H9 (cell line): ENCODE results near the gene NCAPH2. TPM values are rescaled to one million over a fixed set of nuclear protein-coding genes. Genes with fewer than 3 reads are reported as not detected.

Source experiments
- DNase-seq: peaks from one replicate; pipeline ENCODE4 v3.0.0-alpha.2; 2017
- H2AFZ ChIP-seq: one replicate; pipeline ENCODE4 v1.6.1; 2013; ENCODE audit warnings: mild to moderate bottlenecking, low read length, control low read depth, moderate library complexity
- H2AK5ac ChIP-seq: 2 replicates; pipeline ENCODE4 v1.6.1; 2013; ENCODE audit warnings: low read length, control low read depth, mixed read lengths; ENCODE audit not compliant: insufficient read length
- H2BK120ac ChIP-seq: one replicate; pipeline ENCODE4 v1.6.1; 2013; ENCODE audit warnings: low read depth, mild to moderate bottlenecking, low read length, control low read depth, inconsistent platforms; ENCODE audit not compliant: poor library complexity, severe bottlenecking
- H2BK12ac ChIP-seq: 2 replicates; pipeline ENCODE4 v1.6.1; 2013; ENCODE audit warnings: low read length, control low read depth, mixed read lengths, low read depth; ENCODE audit not compliant: insufficient read length
- H2BK15ac ChIP-seq: 2 replicates; pipeline ENCODE4 v1.6.1; 2013; ENCODE audit warnings: low read depth, low read length, control low read depth
- H2BK20ac ChIP-seq: one replicate; pipeline ENCODE4 v1.6.1; 2013; ENCODE audit warnings: low read depth, mild to moderate bottlenecking, low read length, control low read depth, inconsistent platforms; ENCODE audit not compliant: poor library complexity, severe bottlenecking
- H2BK5ac ChIP-seq: 2 replicates; pipeline ENCODE4 v1.6.1; 2013; ENCODE audit warnings: low read length, control low read depth, mixed read lengths; ENCODE audit not compliant: insufficient read length
- H3K14ac ChIP-seq: 2 replicates; pipeline ENCODE4 v1.6.1; 2013; ENCODE audit warnings: low read length, control low read depth; ENCODE audit not compliant: insufficient read depth
- H3K18ac ChIP-seq: 2 replicates; pipeline ENCODE4 v1.6.1; 2013; ENCODE audit warnings: low read depth, mild to moderate bottlenecking, mixed read lengths, low read length, control low read depth; ENCODE audit not compliant: insufficient read length
- H3K23ac ChIP-seq: 2 replicates; pipeline ENCODE4 v1.6.1; 2013; ENCODE audit warnings: low read length, control low read depth, mixed read lengths, low read depth; ENCODE audit not compliant: insufficient read length
- H3K23me2 ChIP-seq: 2 replicates; pipeline ENCODE4 v1.6.1; 2013; ENCODE audit warnings: low read depth, mild to moderate bottlenecking, mixed read lengths, low read length, control low read depth; ENCODE audit not compliant: insufficient read length, poor library complexity, severe bottlenecking
- H3K27ac ChIP-seq: 2 replicates; pipeline ENCODE4 v1.5.1; 2013; ENCODE audit warnings: low read length, control low read depth, mixed read lengths, low read depth; ENCODE audit not compliant: insufficient read length
- H3K27me3 ChIP-seq: 2 replicates; pipeline ENCODE4 v1.6.1; 2013; ENCODE audit warnings: low read length, control low read depth, inconsistent platforms; ENCODE audit not compliant: insufficient read depth
- H3K4ac ChIP-seq: 2 replicates; pipeline ENCODE4 v1.6.1; 2013; ENCODE audit warnings: low read depth, mild to moderate bottlenecking, control low read depth, inconsistent platforms, low read length, moderate library complexity
- H3K4me1 ChIP-seq: 2 replicates; pipeline ENCODE4 v1.6.1; 2013; ENCODE audit warnings: low read length, control low read depth, inconsistent platforms; ENCODE audit not compliant: insufficient read depth
- H3K4me2 ChIP-seq: 2 replicates; pipeline ENCODE4 v1.6.1; 2013; ENCODE audit warnings: low read length, control low read depth, mixed read lengths; ENCODE audit not compliant: insufficient read length, insufficient read depth
- H3K56ac ChIP-seq: 2 replicates; pipeline ENCODE4 v1.6.1; 2013; ENCODE audit warnings: low read depth, mild to moderate bottlenecking, mixed read lengths, low read length, control low read depth; ENCODE audit not compliant: insufficient read length
- H3K79me1 ChIP-seq: 2 replicates; pipeline ENCODE4 v1.6.1; 2013; ENCODE audit warnings: low read depth, mild to moderate bottlenecking, moderate library complexity, low read length, control low read depth, inconsistent platforms; ENCODE audit not compliant: insufficient read depth, poor library complexity, severe bottlenecking
- H3K79me2 ChIP-seq: 2 replicates; pipeline ENCODE4 v1.6.1; 2013; ENCODE audit warnings: low read length, control low read depth, inconsistent platforms; ENCODE audit not compliant: insufficient read depth
- H3K9ac ChIP-seq: 2 replicates; pipeline ENCODE4 v1.6.1; 2013; ENCODE audit warnings: low read length, control low read depth, mixed read lengths; ENCODE audit not compliant: insufficient read length; ENCODE audit errors: extremely low read depth
- H3K9me3 ChIP-seq: one replicate; pipeline ENCODE4 v1.6.1; 2013; ENCODE audit warnings: low read depth, low read length, inconsistent platforms; ENCODE audit not compliant: control insufficient read depth
- H3T11ph ChIP-seq: one replicate; pipeline ENCODE4 v1.6.1; 2013; ENCODE audit warnings: mild to moderate bottlenecking, low read length, control low read depth, inconsistent platforms
- H4K20me1 ChIP-seq: one replicate; pipeline ENCODE4 v1.6.1; 2013; ENCODE audit not compliant: control insufficient read depth, insufficient read length, insufficient read depth
- H4K5ac ChIP-seq: 2 replicates; pipeline ENCODE4 v1.6.1; 2013; ENCODE audit warnings: low read depth, mild to moderate bottlenecking, mixed read lengths, low read length, control low read depth; ENCODE audit not compliant: insufficient read length
- H4K8ac ChIP-seq: replicated peaks from 2 replicates; pipeline ENCODE4 v1.6.1; 2013; ENCODE audit warnings: low read length, control low read depth, mixed read lengths, low read depth; ENCODE audit not compliant: insufficient read length
- H4K91ac ChIP-seq: 2 replicates; pipeline ENCODE4 v1.6.1; 2013; ENCODE audit warnings: low read depth, mild to moderate bottlenecking, moderate library complexity, mixed read lengths, low read length, control low read depth; ENCODE audit not compliant: insufficient read length
- H3K27ac Mint-ChIP-seq, 3 experiments: 2 replicates in 2 of 3; 3 replicates in 1 of 3; pipeline ENCODE4 v1.8.0; 2020 to 2021; ENCODE audit warnings: mixed read lengths in 3 of 3, mild to moderate bottlenecking in 1 of 3, moderate library complexity in 1 of 3
- H3K27me3 Mint-ChIP-seq: 2 replicates; pipeline ENCODE4 v1.8.0; 2021; ENCODE audit warnings: low read depth, mild to moderate bottlenecking, moderate library complexity, mixed read lengths
- H3K36me3 Mint-ChIP-seq, 3 experiments: 2 replicates in 2 of 3; 3 replicates in 1 of 3; pipeline ENCODE4 v1.8.0; 2020 to 2021; ENCODE audit warnings: low read depth in 3 of 3, mixed read lengths in 3 of 3; ENCODE audit not compliant: insufficient read depth in 1 of 3
- H3K4me1 Mint-ChIP-seq, 2 experiments: 2 replicates each; pipeline ENCODE4 v1.8.0; 2020; ENCODE audit warnings: mixed read lengths in 2 of 2
- H3K4me3 Mint-ChIP-seq, 2 experiments: 2 replicates in 1 of 2; 3 replicates in 1 of 2; pipeline ENCODE4 v1.8.0; 2020 to 2021; ENCODE audit warnings: mild to moderate bottlenecking in 2 of 2, mixed read lengths in 2 of 2, moderate library complexity in 1 of 2
- H3K9me3 Mint-ChIP-seq, 2 experiments: 2 replicates in 1 of 2; 3 replicates in 1 of 2; pipeline ENCODE4 v1.8.0; 2020; ENCODE audit warnings: mild to moderate bottlenecking in 2 of 2, mixed read lengths in 2 of 2, moderate library complexity in 1 of 2
- WGBS: extraction: QIAGEN DNeasy Blood & Tissue Kit; methylation state at CpG from one replicate; pipeline ENCODE4 v1.1.7; 2013; ENCODE audit warnings: missing lambda C conversion rate, low lambda C conversion rate, mixed read lengths; ENCODE audit not compliant: insufficient read length; ENCODE audit errors: extremely low coverage; 5-methylcytosine and 5-hydroxymethylcytosine counted together
- total RNA-seq: library from RNA; stranded (reverse); gene quantifications from 2 replicates; pipeline ENCODE4 v1.2.1, GENCODE V29; 2021
- TF ChIP-seq, protein P1 (sequence below): fragments of 200-600 bp; sonication (generic); conservative IDR thresholded peaks from 3 replicates; pipeline ENCODE4 v1.8.0; 2021; ENCODE audit warnings: antibody characterized with exemption, mild to moderate bottlenecking

Gene NCAPH2
- total RNA-seq, 1 experiment from 2014 or later, result 76.2 TPM

DNA sequence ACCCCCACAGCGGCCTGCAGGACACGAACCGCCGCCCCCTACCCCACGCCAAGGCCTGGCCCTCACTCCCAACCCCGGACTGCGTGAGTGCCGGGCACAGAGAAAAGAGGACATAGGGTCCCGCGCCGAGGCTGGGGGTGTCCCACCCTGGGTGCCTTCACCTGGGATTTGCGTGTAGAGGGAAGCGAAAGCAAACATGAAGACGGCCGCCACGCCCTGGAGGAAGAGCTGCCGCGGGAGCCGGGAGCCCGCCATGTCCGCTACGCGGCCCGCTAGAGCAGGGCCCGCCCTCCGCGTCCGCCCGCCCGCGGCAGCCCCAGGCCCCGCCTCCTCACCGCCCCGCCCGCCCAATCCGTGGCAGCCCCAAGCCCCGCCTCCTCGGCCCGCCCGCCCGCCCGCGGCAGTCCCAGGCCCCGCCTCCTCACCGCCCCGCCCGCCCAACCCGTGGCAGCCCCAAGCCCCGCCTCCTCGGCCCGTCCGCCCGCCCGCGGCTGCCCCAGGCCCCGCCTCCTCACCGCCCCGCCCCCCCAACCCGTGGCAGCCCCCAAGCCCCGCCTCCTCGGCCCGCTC lies 518 bp upstream of the NCAPH2 start, which contains the start of gene LMF2:
Gene LMF2, minus strand, starts transcription at position 282 of the 570 bp plus-strand sequence. Its CDS starts 27 bp downstream, at position 255.
- H2AFZ ChIP-seq, result no peak within 1 kb of the TSS
- H3K79me1 ChIP-seq, result peaks cover 11% of the 10 kb centered on the region
- no peak within 1 kb of the TSS for H4K91ac ChIP-seq
- no peak within 1 kb of the TSS for H3K23ac ChIP-seq
- H4K20me1 ChIP-seq, result no peaks in the 10 kb centered on the region
- peak within 1 kb of the TSS; percentile 99 for H3K18ac ChIP-seq
- no peak within 1 kb of the TSS for H2BK20ac ChIP-seq
- H3K14ac ChIP-seq, result peak within 1 kb of the TSS; percentile 99
- no peak within 1 kb of the TSS for H3T11ph ChIP-seq
- H3K27ac ChIP-seq, result no peak within 1 kb of the TSS
- no CpG with 5 or more reads among the region's 62 CpGs for WGBS
- Mint-ChIP-seq H3K9me3 (no peaks in the 10 kb centered on the region), H3K36me3 (peaks cover 0 to 8% (median 0%) of the 10 kb centered on the region in 3 experiments; a peak in 2 of 7 replicates), H3K4me3 (peak within 1 kb of the TSS; percentile 92 to 96), H3K27ac (peak within 1 kb of the TSS; percentile 98; a peak in 6 of 7 replicates), H3K4me1 (peaks cover 10 to 14% of the 10 kb centered on the region in 2 experiments), H3K27me3 (no peaks in the 10 kb centered on the region)
- no peaks in the 10 kb centered on the region for H3K4me1 ChIP-seq
- no peak within 1 kb of the TSS for H2BK120ac ChIP-seq
- no peak for DNase-seq
- H2AK5ac ChIP-seq, result no peak within 1 kb of the TSS
- peak within 1 kb of the TSS; percentile 85 for H2BK5ac ChIP-seq
- H3K4me2 ChIP-seq, result peak within 1 kb of the TSS; percentile 97
- TF ChIP-seq, protein P1, sequence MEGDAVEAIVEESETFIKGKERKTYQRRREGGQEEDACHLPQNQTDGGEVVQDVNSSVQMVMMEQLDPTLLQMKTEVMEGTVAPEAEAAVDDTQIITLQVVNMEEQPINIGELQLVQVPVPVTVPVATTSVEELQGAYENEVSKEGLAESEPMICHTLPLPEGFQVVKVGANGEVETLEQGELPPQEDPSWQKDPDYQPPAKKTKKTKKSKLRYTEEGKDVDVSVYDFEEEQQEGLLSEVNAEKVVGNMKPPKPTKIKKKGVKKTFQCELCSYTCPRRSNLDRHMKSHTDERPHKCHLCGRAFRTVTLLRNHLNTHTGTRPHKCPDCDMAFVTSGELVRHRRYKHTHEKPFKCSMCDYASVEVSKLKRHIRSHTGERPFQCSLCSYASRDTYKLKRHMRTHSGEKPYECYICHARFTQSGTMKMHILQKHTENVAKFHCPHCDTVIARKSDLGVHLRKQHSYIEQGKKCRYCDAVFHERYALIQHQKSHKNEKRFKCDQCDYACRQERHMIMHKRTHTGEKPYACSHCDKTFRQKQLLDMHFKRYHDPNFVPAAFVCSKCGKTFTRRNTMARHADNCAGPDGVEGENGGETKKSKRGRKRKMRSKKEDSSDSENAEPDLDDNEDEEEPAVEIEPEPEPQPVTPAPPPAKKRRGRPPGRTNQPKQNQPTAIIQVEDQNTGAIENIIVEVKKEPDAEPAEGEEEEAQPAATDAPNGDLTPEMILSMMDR, result no peak
- peak within 1 kb of the TSS; percentile 99 for H3K9ac ChIP-seq
- no peak within 1 kb of the TSS for H3K4ac ChIP-seq
- H3K79me2 ChIP-seq, result peaks cover 11% of the 10 kb centered on the region; the same call in 1 of the 2 replicates
- no peak within 1 kb of the TSS for H4K5ac ChIP-seq
- no peaks in the 10 kb centered on the region for H3K27me3 ChIP-seq
- H4K8ac ChIP-seq, result peak within 1 kb of the TSS; percentile 98
- H3K23me2 ChIP-seq, result peaks cover 12% of the 10 kb centered on the region
- H2BK15ac ChIP-seq, result no peak within 1 kb of the TSS
- no peak within 1 kb of the TSS for H2BK12ac ChIP-seq
- no peak within 1 kb of the TSS for H3K56ac ChIP-seq
- H3K9me3 ChIP-seq, result no peaks in the 10 kb centered on the region
